HCT116 (cell line): ENCODE results near the gene RIT1. TPM values are rescaled to one million over a fixed set of nuclear protein-coding genes. Genes with fewer than 3 reads are reported as not detected.
"Not testable (repeated sequence)": the region's sequence is repeated elsewhere in the genome, so short reads cannot be mapped to it uniquely, and the experiment has no call there.

Source experiments
- ATAC-seq: fragments of 200-7000 bp; cut with Tn5 transposase; 2 replicates; pipeline ENCODE4 v1.9.1; 2020; ENCODE audit warnings: mild to moderate bottlenecking, moderate library complexity
- BruUV-seq: library from RNA; stranded (reverse); fragments of 400-500 nt; replicated peaks from 2 replicates; lab custom pipeline; 2021; lab: Mats Ljungman, UMichigan
- CTCF ChIA-PET: fragments of 300-600 bp; sonication (Branson Sonifier 250); formaldehyde crosslinking; loops from one replicate; lab custom pipeline; 2021; ENCODE audit warnings: antibody characterized with exemption; lab: Charles Lee
- POLR2A ChIA-PET: fragments of 300-600, 350-600 bp; sonication (Branson Sonifier 250); formaldehyde crosslinking; loops from one replicate; lab custom pipeline; 2021; ENCODE audit warnings: antibody characterized with exemption; lab: Charles Lee
- RAD21 ChIA-PET, 2 experiments: fragments of 300-600 bp; sonication (Branson Sonifier 250); formaldehyde crosslinking; loops; one replicate each; lab custom pipeline; 2023; ENCODE audit warnings: low total read pairs in 2 of 2; ENCODE audit not compliant: uncharacterized antibody in 2 of 2, unreplicated experiment in 2 of 2, low non-redundant PET in 1 of 2; lab: Charles Lee
- DNase-seq: peaks from one replicate; pipeline ENCODE4 v3.0.0-alpha.2; 2010; ENCODE audit warnings: low read depth, low spot score
- H2AFZ ChIP-seq: fragments of 200-600 bp; shearing (Covaris generic), sonication (generic); 2 replicates; pipeline ENCODE4 v1.6.1; 2017; ENCODE audit warnings: low read depth, mixed run types, mixed read lengths, antibody characterized with exemption, low read length; ENCODE audit not compliant: poor library complexity, severe bottlenecking
- H3K27ac ChIP-seq: 2 replicates; pipeline ENCODE4 v1.5.1; 2012; ENCODE audit warnings: low read depth, low read length
- H3K27me3 ChIP-seq: fragments of 200-600 bp; sonication (generic); 2 replicates; pipeline ENCODE4 v1.6.1; 2016; ENCODE audit warnings: mixed run types, low read length, mixed read lengths; ENCODE audit not compliant: insufficient read depth
- H3K36me3 ChIP-seq, 2 experiments: fragments of 200-500 bp in 1 of 2; fragments of 200-600 bp in 1 of 2; sonication (Bioruptor generic) in 1 of 2; sonication (generic) in 1 of 2; 2 replicates each; pipeline versions ENCODE4 v1.5.1 to v1.6.1; 2014 to 2016; ENCODE audit warnings: low read length in 2 of 2, inconsistent platforms in 1 of 2, mixed read lengths in 1 of 2, mixed run types in 1 of 2; ENCODE audit not compliant: insufficient read depth in 2 of 2, control insufficient read depth in 1 of 2
- H3K4me1 ChIP-seq, 2 experiments: fragments of 200-600 bp in 1 of 2; sonication (generic) in 1 of 2; 2 replicates each; pipeline versions ENCODE4 v1.5.1 to v1.6.1; 2012 to 2017; ENCODE audit warnings: low read length in 2 of 2, inconsistent platforms in 1 of 2, mild to moderate bottlenecking in 1 of 2, mixed read lengths in 1 of 2, mixed run types in 1 of 2, moderate library complexity in 1 of 2; ENCODE audit not compliant: insufficient read depth in 2 of 2, control insufficient read depth in 1 of 2
- H3K4me2 ChIP-seq: fragments of 200-600 bp; sonication (generic); 2 replicates; pipeline ENCODE4 v1.6.1; 2017; ENCODE audit warnings: mixed run types, low read length, mixed read lengths
- H3K4me3 ChIP-seq, 2 experiments: fragments of 200-600 bp in 1 of 2; sonication (generic) in 1 of 2; replicated peaks in 1 of 2; 2 replicates each; pipeline ENCODE4 v1.5.1; 2011 to 2016; ENCODE audit warnings: low read length in 2 of 2, control low read depth in 1 of 2, low read depth in 1 of 2, mild to moderate bottlenecking in 1 of 2, mixed read lengths in 1 of 2, mixed run types in 1 of 2
- H3K79me2 ChIP-seq: fragments of 200-600 bp; sonication (generic); 2 replicates; pipeline ENCODE4 v1.6.1; 2017; ENCODE audit warnings: mild to moderate bottlenecking, mixed run types, low read length, moderate library complexity, mixed read lengths; ENCODE audit not compliant: insufficient read depth
- H3K9ac ChIP-seq: fragments of 200-600 bp; sonication (generic); 2 replicates; pipeline ENCODE4 v1.6.1; 2016; ENCODE audit warnings: low read length, mixed read lengths
- H3K9me2 ChIP-seq: fragments of 200-600 bp; sonication (generic), shearing (Covaris generic); 2 replicates; pipeline ENCODE4 v1.6.1; 2017; ENCODE audit warnings: mixed run types, mild to moderate bottlenecking, moderate library complexity; ENCODE audit not compliant: insufficient read depth
- H3K9me3 ChIP-seq, 2 experiments: fragments of 200-500 bp in 1 of 2; fragments of 200-600 bp in 1 of 2; sonication (Bioruptor generic) in 1 of 2; sonication (generic) in 1 of 2; 2 replicates each; pipeline ENCODE4 v1.6.1; 2014 to 2017; ENCODE audit warnings: low read length in 2 of 2, mixed read lengths in 2 of 2, inconsistent platforms in 1 of 2, low read depth in 1 of 2, mild to moderate bottlenecking in 1 of 2, mixed run types in 1 of 2, moderate library complexity in 1 of 2; ENCODE audit not compliant: control insufficient read depth in 1 of 2, insufficient read depth in 1 of 2
- H4K20me1 ChIP-seq: fragments of 200-600 bp; sonication (generic), shearing (Covaris generic); 2 replicates; pipeline ENCODE4 v1.6.1; 2017; ENCODE audit warnings: mixed run types, mild to moderate bottlenecking, moderate library complexity; ENCODE audit not compliant: insufficient read depth
- EGR1 ChIP-seq: IDR thresholded peaks from 2 replicates; pipeline ENCODE4 v1.6.1; 2012; ENCODE audit warnings: low read depth
- ZNF274 ChIP-seq: fragments of 200-500 bp; sonication (Bioruptor generic); IDR thresholded peaks from 2 replicates; pipeline ENCODE4 v1.6.1; 2014; ENCODE audit warnings: mild to moderate bottlenecking, low read depth, low read length, inconsistent platforms
- intact Hi-C: fragments of 100-400 bp; cut with micrococcal nuclease; formaldehyde crosslinking; loops from 2 replicates; pipeline ENCODE4 v1.10.0; 2022
- total RNA-seq: library from RNA; stranded (reverse); gene quantifications from one replicate; pipeline ENCODE4 v1.2.1, GENCODE V29; 2021; ENCODE audit not compliant: unreplicated experiment
- TF ChIP-seq, protein P1 (sequence below), 3 experiments: fragments of 200-600 bp in 1 of 3; sonication (generic) in 1 of 3; IDR thresholded peaks in 2 of 3; conservative IDR thresholded peaks in 1 of 3; 2 replicates each; pipeline ENCODE4 v1.5.1; 2012 to 2017; ENCODE audit warnings: low read depth in 2 of 3, low read length in 2 of 3, antibody characterized with exemption in 1 of 3, borderline replicate concordance in 1 of 3, control low read depth in 1 of 3, mild to moderate bottlenecking in 1 of 3, mixed read lengths in 1 of 3, mixed run types in 1 of 3, moderate library complexity in 1 of 3; ENCODE audit not compliant: insufficient read depth in 1 of 3

Gene RIT1
- total RNA-seq, 1 experiment from 2014 or later, result 10.2 TPM

DNA sequence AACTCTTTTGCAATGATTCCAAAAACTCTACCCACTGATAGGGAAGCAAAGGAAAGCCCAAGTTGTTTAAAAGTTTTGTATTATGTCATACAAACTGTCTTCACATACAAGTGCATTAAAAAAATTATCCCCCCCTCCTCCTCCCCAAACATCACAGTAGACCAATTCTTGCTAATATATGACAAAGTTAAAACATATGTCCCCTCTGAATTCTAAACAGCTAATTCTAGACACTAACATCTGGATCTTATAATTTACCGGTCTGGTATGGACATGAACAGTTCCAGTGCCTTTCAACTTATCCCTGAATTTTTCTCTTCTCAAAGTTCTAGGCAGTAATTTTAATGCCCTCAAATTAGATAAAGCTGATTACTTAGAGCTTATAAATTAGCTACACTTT lies 13.4 kb downstream of the RIT1 start:
- intact Hi-C loops, result no loop called here
- RAD21 ChIA-PET, result no interaction called here
- Histone ChIP-seq H3K9me2 (no peaks in the 10 kb centered on the region), H3K9me3 (no peaks in the 10 kb centered on the region), H3K36me3 (peaks cover 30 to 33% of the 10 kb centered on the region in 2 experiments; a peak in 3 of 4 replicates), H3K27me3 (no peaks in the 10 kb centered on the region), H3K4me2 (no peak overlapping the region), H3K79me2 (peaks cover 9% of the 10 kb centered on the region; the same call in 1 of the 2 replicates), H3K4me1 (peaks cover 15 to 27% of the 10 kb centered on the region in 2 experiments), H2AFZ (no peak overlapping the region), H3K27ac (no peak overlapping the region), H3K4me3 (no peak overlapping the region), H3K9ac (no peak overlapping the region), H4K20me1 (peaks cover 5% of the 10 kb centered on the region; the same call in 1 of the 2 replicates)
- BruUV-seq, result no TSS peak
- POLR2A ChIA-PET, result interaction anchor here (1.2 kb wide), 1 partner anchor 37 kb away, joined by 5 read pairs; the partner anchor contains the start of gene KHDC4
- ATAC-seq, result no peak
- CTCF ChIA-PET, result no interaction called here
- no peak for DNase-seq
- TF ChIP-seq, protein P1, sequence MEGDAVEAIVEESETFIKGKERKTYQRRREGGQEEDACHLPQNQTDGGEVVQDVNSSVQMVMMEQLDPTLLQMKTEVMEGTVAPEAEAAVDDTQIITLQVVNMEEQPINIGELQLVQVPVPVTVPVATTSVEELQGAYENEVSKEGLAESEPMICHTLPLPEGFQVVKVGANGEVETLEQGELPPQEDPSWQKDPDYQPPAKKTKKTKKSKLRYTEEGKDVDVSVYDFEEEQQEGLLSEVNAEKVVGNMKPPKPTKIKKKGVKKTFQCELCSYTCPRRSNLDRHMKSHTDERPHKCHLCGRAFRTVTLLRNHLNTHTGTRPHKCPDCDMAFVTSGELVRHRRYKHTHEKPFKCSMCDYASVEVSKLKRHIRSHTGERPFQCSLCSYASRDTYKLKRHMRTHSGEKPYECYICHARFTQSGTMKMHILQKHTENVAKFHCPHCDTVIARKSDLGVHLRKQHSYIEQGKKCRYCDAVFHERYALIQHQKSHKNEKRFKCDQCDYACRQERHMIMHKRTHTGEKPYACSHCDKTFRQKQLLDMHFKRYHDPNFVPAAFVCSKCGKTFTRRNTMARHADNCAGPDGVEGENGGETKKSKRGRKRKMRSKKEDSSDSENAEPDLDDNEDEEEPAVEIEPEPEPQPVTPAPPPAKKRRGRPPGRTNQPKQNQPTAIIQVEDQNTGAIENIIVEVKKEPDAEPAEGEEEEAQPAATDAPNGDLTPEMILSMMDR (IDR thresholded peaks at IDR 0.05 in 2 of 3, conservative IDR thresholded peaks at IDR 0.05 in 1 of 3; ENCODE audit: borderline replicate concordance in 1 of 3, insufficient read depth in 1 of 3, low read depth in 2 of 3, low read length in 2 of 3), result no peak
- TF ChIP-seq ZNF274, result no peak
- no peak for TF ChIP-seq EGR1

- H3K9ac ChIP-seq, H3K9me3 ChIP-seq, ATAC-seq, H2AFZ ChIP-seq, BruUV-seq, intact Hi-C loops, POLR2A ChIA-PET, H3K4me2 ChIP-seq, H3K79me2 ChIP-seq, DNase-seq, H3K9me2 ChIP-seq, H3K4me3 ChIP-seq, H4K20me1 ChIP-seq, RAD21 ChIA-PET, CTCF ChIA-PET, H3K27me3 ChIP-seq, H3K27ac ChIP-seq: not testable (repeated sequence)
- Histone ChIP-seq H3K4me1 (peaks cover 27 to 39% of the 10 kb centered on the region in 2 experiments), H3K36me3 (peaks cover 29 to 33% of the 10 kb centered on the region in 2 experiments; a peak in 3 of 4 replicates)
Measured at GRCh38 chr1:155896476-155896875, 14.7 kb downstream of the RIT1 start.

- H3K9me3 ChIP-seq, BruUV-seq, H3K27ac ChIP-seq, POLR2A ChIA-PET, H3K4me3 ChIP-seq, H3K9ac ChIP-seq, RAD21 ChIA-PET, intact Hi-C loops, CTCF ChIA-PET, H3K4me2 ChIP-seq, DNase-seq, H4K20me1 ChIP-seq, H2AFZ ChIP-seq, H3K27me3 ChIP-seq, ATAC-seq, H3K79me2 ChIP-seq, H3K9me2 ChIP-seq: not testable (repeated sequence)
- H3K36me3 ChIP-seq, result peaks cover 24 to 33% of the 10 kb centered on the region in 2 experiments; a peak in 3 of 4 replicates
- peaks cover 27 to 41% of the 10 kb centered on the region in 2 experiments for H3K4me1 ChIP-seq
Measured at GRCh38 chr1:155895617-155896016, 15.5 kb downstream of the RIT1 start.
